Epidermal melanocyte (primary cell): Measurements from ENCODE around the gene UBE2E1.
A peak's percentile ranks its signal among the peaks of the same experiment; 100 is the strongest.
"Not testable (repeated sequence)": the region's sequence is repeated elsewhere in the genome, so short reads cannot be mapped to it uniquely, and the experiment has no call there.

Source experiments
- DNase-seq: peaks from one replicate; pipeline ENCODE4 v3.0.0; 2011; ENCODE audit warnings: low spot score; ENCODE audit not compliant: insufficient read length

UBE2E1 gene

DNA sequence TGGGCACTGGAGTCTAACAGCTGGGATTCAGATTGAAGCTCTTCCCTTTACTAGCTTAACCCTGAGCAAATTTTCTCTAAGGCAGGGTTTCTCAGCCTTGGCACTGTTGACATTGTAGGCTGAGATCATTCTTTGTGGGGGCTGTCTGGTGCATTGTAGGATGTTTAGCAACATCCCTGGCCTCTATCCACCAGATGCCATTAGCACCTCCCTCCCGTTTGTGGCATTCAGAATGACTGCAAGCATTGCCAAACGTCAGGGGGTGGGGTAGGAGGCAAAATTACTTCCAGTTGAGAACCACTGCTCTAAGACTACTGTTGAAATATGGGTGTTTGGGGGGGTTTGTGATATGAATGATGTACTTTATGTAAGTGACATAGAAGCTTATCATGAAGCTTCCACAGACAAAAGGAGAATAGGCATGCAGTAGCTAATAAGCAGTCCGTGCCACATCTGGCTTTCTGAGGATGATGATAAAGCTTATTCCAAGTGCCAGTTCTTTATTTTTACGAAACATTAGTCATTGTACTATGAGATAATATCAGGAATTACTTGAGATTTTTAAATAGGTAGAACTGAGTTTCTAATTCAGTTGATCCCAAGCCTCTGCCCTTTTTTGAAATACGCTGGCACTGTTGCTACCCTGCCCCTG, 71.7 kb downstream of the UBE2E1 start:
- peak; percentile 64 for DNase-seq

DNA sequence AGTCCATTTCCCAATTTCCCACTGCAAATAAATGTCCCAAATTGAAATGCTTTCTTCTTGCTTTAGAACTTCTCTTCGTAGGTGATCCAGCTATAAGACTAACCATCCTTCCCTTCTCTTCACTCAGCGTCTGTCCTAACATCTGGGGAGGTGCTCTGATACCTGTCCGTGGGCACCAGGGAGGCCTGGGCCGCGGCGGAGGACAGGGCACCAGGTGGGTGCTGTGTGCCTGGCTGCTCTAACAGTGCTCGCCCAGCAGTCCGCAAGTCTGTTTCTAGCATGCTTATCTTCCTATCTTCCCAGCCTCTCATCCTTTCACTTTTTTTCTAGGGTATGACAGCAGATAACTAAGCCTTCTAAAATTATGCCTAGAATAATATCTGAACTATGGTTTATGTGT, 73.7 kb downstream of the UBE2E1 start:
- no peak for DNase-seq

GRCh38 chr3:23880703-23881339, 75.1 kb downstream of the UBE2E1 start:
- DNase-seq: no peak

- not testable (repeated sequence) for DNase-seq
These were observed 76.2 kb downstream of the UBE2E1 start for GRCh38 chr3:23881993-23882392.

GRCh38 chr3:23882487-23882918, 76.7 kb downstream of the UBE2E1 start:
- DNase-seq: no peak

- no peak for DNase-seq
These were observed 78.7 kb downstream of the UBE2E1 start for GRCh38 chr3:23884481-23884880.

DNA sequence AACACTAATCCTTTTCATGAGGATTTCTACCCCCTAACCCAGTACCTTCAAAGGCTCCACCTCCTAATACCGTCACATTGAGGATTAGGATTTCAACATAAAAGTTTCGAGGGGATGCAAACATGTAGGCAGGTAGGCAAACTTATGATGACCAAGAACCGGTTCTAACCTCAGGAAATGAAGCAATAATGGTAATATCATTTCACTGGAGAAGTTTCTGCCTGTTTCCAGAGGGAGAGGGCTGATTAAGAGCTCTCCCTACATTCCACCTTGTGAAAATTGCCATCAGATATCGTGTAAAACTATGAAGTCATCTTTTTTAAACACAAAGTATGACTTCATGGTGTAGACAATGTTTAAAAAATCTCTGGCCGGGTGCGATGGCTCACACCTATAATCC, 79.5 kb downstream of the UBE2E1 start:
- no peak for DNase-seq

DNA sequence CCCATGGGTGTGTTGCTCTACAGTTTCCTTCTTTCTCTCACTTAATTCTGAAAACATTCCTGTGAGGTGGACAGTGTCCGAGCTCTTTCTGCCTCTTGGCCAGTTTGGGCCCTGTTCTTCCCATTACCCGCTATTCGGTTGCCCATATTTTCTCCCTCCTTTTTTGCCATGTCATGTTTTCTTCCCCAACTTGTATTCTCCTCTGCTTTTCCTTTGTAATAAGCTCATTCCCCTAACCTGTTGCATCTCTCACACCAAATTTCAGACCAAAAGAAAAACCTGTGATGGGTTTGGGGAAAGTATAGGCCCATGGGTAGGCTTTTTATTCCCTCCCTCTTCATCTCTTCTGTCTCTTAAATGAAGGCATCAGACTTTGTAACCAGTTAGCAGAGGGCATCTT, 80.6 kb downstream of the UBE2E1 start:
- DNase-seq: no peak

DNA sequence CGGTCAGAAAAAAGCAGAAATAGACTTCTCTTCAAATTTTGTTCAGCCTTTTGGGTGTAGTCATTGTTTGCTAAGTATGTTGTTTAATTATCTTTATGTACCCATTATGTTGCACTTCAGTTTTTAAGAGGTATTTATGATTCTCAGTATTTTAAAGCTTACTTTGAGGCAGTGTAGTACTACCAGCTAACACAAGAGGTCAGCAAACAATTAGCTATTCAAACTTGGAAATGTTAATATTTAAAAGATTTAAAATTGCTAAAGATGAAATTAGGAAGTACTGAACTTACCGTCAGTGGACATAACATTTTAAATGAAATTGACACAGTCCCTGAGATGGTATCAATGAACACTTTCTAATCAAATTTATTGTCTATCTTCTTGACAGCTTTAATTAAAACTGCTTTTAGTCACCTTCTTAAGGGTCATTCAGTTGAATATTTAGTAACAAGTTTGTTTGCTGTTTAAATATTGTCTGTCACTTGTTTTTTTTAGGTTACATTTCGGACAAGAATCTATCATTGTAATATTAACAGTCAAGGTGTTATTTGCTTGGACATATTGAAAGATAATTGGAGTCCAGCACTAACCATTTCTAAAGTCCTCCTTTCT, 83.0 kb downstream of the UBE2E1 start:
- DNase-seq: no peak

GRCh38 chr3:23889386-23889785, 83.6 kb downstream of the UBE2E1 start:
- DNase-seq: no peak

DNA sequence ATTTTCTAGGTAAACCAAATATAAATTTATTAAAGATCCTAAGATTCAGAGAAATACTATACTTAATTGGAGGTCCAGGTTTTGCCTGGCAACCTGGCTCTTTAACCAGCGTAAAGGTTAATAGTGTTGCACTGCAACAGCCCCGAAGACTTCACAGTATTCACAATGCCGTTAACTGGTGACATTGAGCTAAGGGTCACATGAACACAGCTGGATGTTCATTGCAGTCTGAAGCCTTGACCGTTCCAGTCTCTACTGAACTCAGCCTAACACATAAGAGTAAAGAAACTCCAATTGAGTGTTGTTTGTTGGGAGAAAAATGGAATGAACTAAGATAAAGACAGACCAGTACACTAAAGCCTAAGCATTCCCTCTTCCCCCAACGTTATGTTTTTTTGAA, 84.2 kb downstream of the UBE2E1 start:
- no peak for DNase-seq

DNA sequence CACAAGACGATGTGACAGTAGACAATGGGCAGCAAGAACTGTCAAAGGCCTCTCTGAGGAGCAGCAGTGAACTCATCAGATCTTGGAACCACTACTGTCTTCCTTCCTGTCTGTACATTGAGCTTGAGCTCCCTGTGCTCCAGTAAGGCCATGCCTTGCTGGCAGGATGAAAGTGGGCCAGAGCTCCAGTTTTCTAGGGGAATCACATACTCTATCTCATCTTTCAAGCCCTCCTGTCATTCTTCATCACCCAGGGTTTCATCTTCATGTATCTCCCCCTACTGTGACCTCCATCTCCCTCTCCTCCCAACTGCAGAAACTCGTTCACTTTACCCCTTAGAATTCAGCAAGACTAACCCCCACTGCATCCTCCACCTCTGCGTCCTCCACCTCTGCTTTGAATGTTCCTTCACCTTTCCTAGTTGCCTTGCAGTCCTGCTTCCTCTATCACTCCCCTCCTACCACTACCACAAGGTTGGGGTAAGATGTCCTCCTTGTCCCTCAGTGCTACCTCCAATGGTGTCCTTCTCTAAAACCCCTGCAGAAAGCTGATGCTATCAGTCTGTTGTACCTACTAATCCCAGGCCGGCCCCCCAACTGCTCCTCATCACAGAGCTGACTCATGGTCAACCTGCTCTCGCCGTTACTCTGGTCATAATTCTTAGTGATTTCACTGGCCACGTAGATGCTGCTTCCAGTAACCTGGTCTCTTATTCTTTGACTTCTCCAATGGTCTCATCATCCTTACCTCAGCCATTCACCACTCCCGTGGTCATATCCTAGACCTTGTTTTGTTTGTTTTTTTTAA, 88.7 kb downstream of the UBE2E1 start:
- DNase-seq: no peak

DNA sequence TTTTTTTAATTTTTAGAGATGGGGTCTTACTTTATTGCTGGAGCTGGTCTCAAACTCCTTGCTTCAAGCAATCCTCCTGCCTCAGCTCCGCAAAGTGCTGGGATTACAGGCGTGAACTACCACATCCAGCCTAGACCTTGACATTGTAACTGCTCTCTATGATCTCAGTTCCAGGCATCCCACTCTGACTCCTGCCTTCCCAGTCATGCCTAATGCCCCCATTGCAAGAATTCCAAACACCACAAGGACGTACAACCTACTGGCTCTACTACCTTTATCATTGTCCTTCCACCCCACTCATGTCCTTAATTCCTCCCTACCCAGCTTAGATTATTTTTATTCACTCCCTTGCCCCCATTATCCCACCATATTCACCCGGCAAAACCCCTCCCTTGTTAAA, 89.4 kb downstream of the UBE2E1 start:
- no peak for DNase-seq

DNA sequence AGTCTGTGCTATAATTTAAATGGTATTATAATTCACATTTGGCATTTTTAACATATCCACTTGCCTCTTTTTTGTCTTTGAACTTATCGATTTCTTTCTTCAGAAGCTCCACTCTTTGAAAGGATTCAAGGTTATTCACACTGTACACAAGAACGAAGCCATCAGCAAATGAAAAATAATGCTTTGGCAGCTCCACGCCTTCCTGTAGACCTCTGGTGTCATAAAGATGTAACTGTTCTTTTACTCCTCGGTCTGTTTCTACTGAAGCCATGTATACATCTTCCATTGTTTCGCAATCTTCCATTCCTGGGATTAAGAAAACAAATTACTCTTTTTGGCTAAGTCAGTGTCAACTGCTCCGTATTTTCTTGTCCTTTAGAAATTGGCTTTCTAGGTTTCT, 95.0 kb downstream of the UBE2E1 start:
- no peak for DNase-seq

DNA sequence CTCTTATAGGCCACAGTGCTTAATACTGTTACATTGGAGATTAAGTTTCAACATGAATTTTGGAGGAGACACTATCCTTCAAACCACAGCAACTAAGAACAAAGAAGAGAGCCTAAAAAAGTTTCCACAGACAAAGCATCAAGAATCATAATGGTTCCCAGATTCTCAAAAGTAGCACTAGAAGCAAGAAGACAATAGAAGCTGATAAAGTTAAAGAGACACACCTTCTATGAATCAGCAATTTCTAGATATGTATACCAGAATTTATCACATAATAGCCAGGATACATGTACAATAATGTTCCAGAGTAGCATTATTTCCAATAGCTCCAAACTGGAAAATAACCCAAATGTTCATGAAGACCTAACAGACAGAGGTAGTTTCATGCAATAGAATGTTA, 98.8 kb downstream of the UBE2E1 start:
- DNase-seq: no peak

DNA sequence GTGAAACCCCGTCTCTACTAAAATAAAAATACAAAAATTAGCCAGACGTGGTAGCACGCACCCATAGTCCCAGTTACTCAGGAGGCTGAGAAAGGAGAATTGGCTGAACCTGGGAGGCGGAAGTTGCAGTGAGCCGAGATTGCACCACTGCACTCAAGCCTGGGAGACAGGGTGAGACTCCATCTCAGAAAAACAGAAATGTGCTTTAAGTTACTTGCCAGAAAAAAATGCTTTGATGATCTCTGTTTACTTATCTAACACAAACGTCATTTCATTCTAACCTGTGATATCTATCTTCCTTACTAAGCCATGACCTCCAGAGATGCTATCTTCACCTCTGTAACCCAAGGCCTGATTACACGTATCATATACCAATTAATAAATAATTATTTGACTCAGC, 103.6 kb downstream of the UBE2E1 start:
- no peak for DNase-seq

DNA sequence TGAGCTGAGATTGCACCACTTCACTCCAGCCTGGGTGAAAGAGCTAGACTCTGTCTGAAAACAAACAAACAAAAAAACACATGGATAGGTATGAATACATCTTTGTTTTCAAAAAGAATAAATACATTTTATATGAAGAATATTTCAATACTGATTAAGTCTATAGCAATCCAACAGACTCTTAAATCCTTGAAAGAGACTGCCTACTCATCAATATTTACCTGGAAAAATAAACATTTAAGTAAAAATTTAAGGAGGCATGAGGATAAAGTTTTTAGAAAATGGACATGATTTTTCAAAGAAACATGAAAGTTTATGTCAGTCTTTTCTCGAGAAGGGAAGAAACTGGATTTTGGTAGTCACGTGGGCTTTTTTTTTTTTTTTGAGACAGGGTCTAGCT, 105.6 kb downstream of the UBE2E1 start:
- no peak for DNase-seq

DNA sequence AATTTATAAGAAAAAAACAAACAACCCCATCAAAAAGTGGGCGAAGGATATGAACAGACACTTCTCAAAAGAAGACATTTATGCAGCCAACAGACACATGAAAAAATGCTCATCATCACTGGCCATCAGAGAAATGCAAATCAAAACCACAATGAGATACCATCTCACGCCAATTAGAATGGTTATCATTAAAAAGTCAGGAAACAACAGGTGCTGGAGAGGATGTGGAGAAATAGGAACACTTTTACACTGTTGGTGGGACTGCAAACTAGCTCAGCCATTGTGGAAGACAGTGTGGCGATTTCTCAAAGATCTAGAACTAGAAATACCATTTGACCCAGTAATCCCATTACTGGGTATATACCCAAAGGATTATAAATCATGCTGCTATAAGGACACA, 106.6 kb downstream of the UBE2E1 start:
- not testable (repeated sequence) for DNase-seq

DNA sequence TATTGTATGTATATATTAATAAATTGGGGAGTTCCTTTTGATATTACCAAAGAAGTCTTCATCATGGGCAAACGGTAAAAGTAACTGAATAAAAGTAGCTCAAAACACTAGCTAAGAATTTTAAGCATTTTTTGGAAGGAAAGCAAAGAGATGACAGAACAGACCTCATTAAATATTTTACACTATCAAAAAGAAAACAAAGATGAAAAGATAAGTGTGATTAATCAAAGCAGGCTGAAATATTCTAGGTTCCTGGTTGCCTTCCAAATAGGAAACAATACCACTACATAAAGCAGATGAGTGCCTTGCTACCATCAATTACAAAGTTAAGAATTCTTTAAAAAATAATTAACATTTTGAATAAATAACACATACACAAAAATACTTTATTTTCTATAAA, 107.4 kb downstream of the UBE2E1 start:
- no peak for DNase-seq

- DNase-seq: no peak
These were observed 108.4 kb downstream of the UBE2E1 start for GRCh38 chr3:23913873-23914743.

- no peak for DNase-seq
These were observed 109.9 kb downstream of the UBE2E1 start for GRCh38 chr3:23915537-23916108.
